Measurements from ENCODE around the gene MAGT1.

DNA sequence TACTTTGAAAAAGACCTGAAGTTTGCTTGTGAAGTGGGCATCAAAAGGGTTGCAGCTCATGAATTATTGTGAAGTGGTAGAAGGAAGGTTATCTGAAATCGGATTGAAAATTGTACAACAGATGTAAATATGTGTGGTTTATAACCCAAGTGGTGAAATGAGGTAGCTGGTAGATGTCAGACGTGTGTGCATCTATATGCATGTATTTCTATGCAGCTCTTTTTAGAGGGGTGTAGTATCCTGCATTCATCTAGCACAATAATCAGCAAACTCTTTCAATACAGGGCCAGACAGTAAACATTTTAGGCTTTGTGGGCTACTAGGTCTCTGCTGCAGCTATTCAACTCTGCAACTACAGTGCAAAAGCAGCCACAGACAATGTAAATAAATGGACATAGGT is 118.6 kb downstream of the MAGT1 start:
- TF ChIP-seq POLR2A (IDR thresholded peaks at IDR 0.05) = no peak
- TF ChIP-seq CTCF (IDR thresholded peaks at IDR 0.05) = no peak

Data from body of pancreas (tissue), 4 donors.